EH (cell line): ENCODE results near the gene ELOVL5.
"Not testable (repeated sequence)": the region's sequence is repeated elsewhere in the genome, so short reads cannot be mapped to it uniquely, and the experiment has no call there.

Experiments
- DNase-seq: peaks from one replicate; pipeline ENCODE4 v3.0.0-alpha.2; 2015; ENCODE audit warnings: low read depth

ELOVL5 gene

DNA sequence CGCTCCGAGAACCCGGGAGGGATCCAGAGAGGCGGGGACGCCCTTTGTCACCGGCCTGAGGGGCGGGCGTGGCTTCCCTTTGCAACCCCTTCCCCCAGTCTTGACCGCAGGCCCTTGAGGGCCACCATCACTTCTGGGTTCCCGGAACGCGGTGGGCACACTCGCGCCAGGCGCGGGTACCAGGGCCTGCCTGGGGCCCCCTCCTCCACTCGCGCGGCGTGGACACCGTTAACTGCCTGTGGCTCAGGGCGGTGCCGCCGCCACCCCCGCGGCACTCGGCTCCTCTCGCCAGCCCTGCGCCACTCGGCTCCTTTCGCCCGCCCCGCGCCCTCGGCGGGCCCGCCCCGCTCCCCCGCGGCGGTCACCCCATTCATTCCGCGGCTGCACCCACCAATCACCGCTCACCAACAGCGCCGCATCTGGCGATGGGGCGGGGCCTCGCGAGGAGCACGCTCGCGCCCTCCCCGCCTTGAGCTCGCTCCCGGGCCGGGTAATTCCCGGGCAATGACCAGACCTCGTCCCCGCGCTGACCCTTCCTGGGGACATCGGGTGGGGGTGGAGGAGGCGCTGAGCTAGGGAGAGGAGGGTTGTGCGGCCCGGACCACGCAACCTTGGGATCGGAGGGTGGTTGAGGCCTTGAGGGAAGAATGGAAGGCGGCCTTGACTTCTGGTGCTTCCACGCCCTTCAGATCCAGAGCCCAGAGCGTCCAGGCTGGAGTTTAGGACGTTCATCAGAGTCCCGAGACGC is 10.5 kb upstream of the ELOVL5 start:
- DNase-seq, result peak; percentile 97

DNA sequence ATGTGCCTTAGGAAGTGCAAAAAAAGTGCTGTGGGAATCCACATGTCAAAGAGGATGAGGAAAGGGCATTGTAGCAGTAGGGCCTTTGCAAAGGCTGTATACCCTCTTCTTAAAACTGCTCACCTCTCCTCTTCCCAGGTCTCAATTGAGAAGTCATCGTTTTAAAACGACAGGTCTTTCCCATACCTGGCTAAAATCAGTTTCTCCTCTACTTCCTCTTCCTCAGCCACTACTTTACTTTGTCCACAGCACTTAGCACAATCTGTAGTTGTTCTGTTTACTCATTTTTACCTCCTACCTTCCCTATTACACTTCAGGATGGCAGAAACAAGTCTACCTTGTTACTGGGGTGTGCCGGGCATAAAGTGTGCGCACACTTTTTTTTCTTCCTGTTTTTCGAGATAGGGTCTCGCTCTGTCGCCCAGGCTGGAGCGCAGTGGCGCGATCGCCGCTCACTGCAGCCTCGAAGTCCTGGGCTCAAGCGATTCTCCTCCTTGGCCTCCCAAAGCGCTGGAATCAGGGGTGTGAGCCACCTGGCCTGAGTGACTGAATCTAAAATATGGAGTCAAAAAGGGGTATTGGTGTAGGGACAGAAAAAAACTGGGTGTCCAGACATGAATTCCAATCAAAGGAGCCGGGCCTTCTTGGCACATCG is 9.8 kb upstream of the ELOVL5 start:
- no peak for DNase-seq

DNA sequence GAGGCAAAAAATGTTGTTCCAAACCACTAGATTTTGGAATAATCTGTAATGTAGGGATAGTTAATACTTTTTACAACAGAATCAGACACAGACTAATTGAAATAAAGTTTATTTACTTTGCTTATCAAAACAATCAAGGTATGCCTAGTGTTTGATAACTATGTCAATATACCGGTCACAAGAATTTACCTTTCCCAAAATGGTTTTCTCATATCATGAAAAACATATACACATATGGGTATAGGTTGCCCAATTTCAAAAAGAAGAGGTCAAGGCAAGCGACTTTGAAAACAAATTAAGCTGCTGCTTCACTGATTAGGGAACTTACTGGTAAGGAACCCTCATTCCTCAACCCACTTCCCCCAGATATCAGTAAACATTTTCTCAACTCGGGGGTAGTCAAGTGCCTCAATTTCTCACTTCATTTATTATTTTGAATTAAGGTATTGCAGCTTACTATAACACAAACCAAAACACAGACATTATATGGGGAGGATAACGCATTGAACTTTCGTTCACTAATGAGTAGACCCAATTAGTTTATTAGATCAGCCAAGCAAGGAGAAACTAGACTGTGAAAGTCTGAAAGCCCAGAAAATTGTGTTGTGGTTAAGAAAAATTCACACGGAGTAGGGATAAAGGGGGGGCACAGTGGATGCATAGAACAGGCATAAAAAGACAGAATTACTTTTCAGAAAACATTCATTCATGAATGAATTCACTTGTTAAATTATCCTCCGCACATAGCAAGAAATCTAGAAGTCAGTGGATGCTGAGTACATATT is 9.0 kb upstream of the ELOVL5 start:
- no peak for DNase-seq

DNA sequence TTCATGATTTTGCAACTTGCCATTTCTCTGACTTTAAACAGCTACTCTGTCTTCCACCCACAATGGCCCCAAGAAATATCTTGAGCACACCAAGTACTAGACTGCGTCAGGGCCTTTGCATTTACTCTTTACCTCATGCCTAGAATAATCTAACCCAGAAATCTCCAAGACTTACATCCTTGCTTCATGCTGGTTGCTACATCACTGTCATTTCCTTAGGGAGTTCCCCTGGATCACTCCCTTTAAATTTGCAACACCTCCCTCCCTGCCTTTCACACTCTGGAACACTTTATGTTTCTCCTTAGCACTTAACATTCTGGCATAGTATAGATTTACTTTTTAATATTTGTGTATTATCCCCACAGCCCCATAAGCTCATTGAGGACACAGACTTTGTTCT is 4.9 kb upstream of the ELOVL5 start:
- DNase-seq, result no peak

DNA sequence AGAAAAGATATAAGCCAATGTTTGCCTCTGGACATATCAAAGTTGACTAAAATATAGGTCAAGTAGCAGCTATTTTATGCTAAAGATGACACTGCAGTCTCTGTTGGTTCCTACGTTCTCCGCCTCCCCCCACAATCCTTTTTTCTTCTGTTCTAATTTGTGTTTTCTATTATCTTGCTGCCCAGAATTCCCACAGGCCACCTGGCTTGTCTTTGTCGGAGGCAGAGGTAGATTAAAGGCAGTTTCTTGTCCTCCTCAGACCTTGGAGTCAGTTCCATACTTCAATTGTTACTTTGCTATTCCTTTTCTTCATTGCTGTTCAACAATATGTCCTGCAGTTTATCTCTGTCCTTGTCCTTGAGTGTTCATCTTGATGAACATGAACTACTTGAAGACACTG is 3.6 kb upstream of the ELOVL5 start:
- DNase-seq, result no peak

DNA sequence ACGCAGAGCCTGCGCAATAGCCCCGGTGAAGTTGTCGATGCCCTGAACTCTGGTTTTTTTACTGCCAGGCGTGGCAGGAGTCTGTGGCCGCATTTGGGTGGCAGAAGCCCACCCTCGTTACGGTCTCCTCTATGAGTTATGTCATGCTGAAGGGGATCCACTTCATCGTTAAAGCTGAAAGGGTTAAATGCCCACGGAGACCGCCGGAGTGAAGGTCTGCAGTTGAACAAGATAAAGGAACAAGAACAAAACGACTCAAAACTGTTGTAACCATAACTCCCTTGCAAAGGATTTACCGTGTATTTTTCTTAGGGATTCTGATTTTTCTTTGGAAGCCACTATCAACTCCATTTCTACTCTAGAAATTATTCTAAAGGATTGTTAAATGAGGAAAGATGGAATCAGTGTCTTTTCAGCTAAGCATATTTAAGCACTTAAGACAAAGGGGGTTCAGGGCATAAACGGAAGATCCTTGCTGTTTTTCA is 501 bp upstream of the ELOVL5 start:
- DNase-seq, result no peak

DNA sequence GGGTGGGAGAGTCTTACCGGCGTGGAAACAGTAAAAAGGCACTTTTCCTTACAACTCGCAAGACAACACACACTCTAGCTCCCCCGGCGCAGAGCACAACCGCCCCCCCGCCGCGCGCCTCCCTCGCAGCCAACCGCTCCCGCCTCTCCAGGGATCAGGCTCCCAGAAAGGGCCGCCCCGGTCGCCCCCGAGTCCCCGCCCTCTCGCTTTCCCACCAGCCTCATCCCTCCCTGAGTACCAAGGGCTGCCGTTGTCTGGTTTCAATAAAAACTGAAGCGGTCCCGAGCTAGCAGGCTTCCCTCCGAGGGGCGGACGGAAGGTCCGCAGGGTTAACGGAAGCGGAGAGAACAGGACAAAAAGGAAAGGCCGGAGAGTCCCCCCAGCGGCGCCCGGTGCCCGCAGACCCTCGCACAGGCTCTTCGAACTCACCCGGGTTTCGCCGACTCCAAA is 804 bp downstream of the ELOVL5 start:
- peak; percentile 81 for DNase-seq

DNA sequence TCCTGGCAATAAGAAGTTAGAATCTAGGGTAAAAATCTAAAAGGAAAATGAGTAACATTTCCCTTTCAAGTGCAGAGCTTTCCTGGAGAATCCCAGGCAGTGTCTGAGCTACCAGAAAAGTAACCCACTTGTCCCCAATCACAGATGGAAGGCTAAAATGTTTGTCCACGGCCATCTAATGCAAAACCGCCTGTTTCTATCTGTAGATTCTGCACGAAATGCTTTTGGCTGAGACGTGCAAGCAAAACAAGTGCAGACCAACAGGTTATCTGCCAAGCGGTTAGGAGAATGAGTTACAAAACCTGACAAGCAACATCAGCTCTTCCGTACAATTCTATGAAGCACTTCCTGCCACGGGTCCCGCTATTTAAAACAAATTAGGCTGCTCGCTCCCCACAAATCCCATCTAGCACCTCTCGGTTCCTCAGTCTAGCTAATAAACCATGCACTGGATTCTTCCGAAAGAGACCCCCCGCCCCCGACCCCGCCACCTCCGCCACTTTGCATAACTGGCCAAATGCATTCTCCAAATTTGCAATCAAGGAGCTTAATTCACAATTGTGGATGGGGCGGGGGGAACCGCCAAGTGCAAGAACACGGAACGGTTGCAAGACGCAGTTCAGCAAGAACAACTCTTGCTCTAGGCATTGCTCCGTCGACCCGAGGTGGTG is 1.4 kb downstream of the ELOVL5 start:
- DNase-seq, result peak; percentile 48

DNA sequence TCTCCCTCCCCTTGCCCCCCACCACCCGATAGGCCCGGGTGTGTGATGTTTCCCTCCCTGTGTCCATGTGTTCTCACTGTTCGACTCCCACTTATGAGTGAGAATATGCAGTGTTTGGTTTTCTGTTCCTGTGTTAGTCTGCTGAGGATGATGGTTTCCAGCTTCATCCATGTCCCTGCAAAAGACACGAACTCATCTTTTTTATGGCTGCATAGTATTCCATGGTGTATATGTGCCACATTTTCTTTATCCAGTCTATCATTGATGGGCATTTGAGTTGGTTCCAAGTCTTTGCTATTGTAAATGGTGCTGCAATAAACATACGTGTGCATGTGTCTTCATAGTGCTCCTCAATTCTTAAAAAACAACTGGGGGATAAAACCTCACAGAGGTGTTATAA is 2.7 kb downstream of the ELOVL5 start:
- not testable (repeated sequence) for DNase-seq

DNA sequence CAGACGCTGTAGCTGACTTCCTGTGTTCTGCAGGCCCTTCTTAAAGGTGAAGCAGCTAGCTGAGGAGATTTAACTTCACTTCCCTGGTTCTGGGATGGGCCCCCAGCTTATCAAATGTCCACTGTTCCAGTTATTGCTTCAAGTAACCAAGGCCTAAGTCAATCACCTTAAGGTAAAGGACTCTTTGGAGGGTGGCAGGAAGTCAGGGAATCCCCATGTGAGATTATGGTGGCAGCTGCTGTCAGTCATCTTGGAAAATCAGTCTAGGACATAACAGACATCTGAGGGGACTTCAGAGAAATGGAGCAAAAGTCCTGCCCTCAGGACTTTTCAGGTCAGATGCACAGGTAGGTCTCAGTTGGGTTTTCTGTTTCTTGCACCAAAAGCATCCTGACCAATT is 3.8 kb downstream of the ELOVL5 start:
- no peak for DNase-seq

DNA sequence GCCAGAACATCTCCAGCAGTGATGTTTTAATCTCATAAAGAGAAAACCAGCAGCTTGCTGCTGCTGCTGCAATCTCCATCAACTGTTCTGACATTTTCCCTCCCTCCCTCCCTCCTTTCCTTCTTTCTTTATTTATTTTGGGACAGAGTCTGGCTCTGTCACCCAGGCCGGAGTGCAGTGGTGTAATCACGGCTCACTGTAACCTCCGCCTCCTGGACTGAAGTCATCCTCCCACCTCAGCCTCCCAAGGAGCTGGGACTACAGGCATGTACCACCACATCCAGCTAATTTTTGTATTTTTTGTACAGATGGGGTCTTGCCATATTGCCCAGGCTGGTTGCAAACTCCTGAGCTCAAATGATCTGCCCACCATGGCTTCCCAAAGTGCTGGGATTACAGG is 5.7 kb downstream of the ELOVL5 start:
- DNase-seq, result no peak

DNA sequence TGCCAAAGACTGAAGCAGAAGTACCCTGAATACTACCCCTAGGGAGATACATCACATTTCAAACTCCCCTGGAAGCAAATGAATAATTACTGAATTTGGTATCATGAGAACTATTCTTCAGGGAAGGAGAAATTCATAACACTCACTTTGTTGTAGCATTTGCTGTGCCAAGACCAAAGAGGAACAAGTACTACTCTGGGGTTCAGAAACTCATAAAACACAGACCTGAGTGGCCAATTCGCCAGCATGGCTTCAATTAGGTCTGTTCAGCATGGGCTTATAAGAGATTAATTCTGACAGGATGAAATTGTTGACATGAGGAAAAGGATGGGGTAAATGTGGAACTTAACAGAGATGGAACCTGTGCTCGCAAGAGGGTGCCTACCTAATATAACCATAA is 6.5 kb downstream of the ELOVL5 start:
- no peak for DNase-seq

DNA sequence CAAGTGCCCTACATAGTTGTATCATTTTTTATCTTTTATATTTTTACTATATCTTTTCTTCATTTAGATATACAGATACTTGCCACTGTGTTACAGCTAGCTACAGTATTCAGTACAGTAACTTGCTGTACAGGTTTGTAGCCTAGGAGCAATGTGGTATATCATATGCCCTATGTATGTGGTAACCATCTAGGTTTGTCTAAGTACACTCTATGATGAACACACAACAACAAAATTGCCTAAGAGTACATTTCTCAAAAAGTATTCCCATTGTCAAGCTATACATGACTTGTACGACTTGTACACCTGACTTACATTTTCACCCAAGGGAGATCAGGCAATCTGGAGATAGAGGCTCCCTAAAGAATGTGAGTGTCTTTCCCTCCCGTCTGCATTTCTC is 8.2 kb downstream of the ELOVL5 start:
- DNase-seq, result no peak

DNA sequence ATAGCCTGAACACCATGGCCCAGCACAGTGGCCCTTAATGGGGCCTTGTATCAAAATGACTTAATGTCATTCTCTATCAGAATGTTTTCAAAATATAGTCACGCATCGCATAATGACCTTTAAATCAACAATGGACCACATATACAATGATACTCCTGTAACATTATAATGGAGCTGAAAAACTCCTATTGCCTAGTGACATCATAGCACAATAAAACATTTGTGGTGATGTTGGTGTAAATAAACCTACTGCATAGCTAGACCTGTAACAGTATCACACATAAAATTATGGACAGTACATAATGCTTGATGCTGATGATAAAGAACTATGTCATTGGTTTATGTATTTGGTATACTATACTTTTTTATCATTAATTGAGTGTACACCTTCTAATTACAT is 9.3 kb downstream of the ELOVL5 start:
- no peak for DNase-seq

DNA sequence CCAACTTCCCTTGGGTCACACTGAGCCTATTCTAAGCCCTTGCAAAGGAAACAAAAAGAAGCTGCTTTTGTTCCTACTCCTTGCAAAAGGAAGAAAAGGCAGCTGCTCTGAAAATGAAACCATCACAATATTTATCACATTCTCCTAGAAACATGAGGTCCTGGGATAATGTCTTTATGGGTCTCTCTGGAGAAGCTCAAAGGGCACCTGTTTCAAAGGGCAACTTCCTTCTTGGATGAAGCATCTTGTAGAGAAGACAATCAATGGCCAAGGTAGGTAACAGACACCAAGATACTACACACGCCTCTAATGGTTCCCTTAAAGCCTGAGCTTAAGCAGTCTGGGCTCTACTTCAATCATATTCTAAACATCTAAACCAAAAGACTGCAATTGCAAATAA is 10.4 kb downstream of the ELOVL5 start:
- no peak for DNase-seq

DNA sequence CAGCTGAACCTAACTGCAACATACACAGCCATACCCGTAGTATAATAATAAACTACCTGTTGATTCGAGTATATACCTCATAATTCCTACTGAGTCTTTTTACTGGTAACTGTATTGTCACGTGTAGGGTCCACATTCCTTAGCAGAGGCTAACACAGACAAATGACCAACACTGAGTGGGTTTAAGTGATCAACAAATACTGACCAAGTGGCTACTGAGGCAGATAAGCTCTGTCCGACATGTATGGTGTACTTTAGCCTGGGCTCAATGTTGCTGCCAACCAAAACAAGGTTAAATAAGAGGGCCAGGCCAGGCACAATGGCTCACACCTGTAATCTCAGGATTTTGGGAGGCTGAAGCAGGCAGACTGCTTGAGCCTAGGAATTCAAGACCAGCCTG is 12.7 kb downstream of the ELOVL5 start:
- DNase-seq, result no peak

DNA sequence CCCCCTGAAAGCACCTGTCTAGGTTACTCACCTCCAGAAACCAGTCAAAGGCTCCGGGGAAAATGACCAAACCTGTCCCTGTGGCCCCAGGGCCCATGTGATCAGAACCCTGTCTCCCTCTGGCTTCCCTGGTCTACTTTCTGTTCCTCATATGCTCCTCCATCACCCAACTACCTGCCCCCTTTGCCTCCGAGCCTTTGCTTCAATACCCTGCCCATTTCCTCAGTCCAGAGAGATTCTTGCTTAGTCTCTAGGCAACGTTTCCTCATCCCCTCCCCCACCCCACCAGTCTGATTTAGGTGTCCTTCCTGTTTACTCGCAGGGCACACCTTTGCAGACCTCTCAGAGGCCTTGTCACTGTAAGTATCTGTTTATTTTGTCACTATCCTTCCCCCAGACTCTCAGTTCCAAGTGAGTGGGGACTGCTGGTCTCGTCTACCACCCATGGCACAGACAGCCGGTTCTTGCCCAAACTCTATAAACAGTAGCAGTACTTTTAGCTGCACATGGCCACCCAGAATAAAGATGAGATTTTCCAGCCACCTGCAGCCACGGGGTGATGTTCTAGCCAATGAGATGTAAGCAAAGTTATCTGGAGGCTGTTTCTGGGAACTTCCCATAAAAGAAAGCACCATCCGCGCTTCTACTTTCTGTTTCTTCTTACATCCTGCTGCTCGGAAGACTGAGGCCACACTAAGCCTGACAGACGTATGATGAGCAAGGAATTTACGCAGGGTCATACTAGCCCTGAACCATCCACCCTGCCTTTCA is 13.3 kb downstream of the ELOVL5 start:
- no peak for DNase-seq

DNA sequence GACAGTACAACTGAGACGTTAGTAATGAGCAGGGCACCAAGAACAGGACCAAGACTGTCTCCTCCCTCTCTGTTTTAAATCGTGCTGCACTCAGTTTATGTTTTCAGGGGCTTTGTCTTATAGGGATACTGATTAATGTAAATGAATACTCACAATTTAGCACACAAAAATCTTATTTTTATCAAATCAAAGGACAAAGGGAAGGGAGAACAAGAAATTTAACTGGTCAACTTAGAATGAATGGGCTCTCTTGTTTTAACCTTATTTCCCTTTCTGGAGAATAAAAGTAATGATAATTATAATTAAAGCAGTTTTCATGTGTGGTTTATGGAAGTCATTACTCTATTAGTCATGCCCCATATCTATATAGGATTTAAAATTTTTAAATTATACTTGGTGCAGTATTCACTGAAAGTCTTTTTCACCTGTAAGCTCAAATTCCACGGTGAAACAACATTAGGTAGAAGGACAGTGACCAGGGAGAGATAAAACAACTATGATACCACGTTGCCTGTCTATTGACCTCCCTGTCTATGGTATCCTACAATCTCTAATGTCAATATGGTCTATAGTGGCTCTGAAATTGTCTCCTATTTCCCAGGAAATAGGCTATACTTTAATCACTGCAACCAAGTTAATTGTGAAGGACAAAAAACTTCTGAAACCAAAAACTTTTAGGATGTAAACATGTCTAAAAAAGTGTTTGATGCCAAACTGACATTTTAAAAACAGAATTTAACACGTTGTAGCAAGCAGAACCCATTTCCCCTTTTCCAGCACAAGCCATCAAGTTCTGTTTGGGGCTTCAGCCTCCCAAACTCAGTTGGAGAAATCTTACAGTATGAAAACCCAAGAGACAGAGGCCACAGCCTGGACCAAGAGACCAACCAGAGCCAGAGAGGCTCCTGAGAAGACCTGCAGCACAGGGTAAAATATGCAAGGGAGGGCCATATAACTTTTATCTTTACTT is 15.0 kb downstream of the ELOVL5 start:
- DNase-seq, result no peak

DNA sequence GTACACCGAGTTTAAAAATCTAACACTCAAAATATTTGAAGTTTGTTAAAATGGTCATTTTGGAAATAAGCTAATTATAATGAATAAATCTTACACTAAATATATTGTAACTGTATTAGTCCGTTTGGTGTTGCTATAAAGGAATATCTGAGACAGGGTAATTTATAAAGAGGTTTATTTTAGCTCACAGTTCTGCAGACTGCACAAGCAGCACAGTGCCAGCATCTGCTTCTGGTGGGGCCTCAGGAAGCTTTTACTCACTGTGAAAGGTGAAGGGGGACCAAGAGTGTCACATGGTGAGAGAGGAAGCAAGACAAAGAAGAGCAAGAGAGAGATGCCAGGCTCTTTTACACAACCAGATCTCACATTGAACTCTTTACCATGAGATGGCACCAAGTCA is 17.1 kb downstream of the ELOVL5 start:
- DNase-seq, result no peak

DNA sequence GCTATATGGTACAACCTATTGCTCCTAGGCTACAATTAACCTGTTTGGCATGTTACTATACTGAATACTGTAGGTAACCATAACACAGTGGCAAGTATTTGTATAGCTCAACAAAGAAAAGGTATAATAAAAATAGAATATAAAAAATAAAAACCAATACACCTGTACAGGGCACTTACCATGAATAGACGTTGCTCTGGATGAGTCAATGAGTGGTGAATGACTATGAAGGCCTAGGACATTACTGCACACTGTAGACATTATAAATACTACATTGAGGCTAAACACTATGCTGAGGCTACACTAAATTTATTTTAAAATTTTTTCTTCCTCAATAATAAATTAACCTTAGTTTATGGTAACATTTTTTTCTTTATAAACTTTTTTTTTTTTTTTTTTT is 18.6 kb downstream of the ELOVL5 start:
- no peak for DNase-seq
